ENCODE results near the gene C9orf43.
"Not testable (repeated sequence)": the region's sequence is repeated elsewhere in the genome, so short reads cannot be mapped to it uniquely, and the experiment has no call there.

Gene C9orf43

DNA sequence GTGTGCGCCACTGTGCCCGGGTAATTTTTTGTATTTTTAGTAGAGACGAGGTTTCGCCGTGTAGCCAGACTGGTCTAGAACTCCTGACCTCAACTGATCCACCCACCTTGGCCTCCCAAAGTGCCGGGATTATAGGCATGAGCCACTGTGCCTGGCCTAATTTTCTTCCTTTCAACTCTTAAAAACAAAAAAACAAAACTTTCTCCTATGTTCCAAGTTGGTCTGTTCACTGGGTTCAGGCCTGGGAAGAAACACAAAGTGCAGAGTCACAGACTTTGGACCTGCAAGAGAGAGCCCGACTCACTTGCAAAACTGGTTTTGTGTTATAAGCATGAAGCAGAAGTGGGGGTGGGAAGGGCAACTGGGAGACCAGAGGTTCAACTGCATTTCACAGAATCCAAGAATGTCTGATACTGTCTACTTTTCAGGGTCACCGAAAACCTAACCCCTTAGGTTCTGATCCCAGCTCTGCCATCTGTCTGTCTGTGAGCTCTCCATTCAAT is 28.6 kb upstream of the C9orf43 start:
- no peak for DNase-seq (ENCODE audit: low read depth)

- DNase-seq (ENCODE audit: low read depth) = no peak
Measured at GRCh38 chr9:113386571-113387393, 23.8 kb upstream of the C9orf43 start.

DNA sequence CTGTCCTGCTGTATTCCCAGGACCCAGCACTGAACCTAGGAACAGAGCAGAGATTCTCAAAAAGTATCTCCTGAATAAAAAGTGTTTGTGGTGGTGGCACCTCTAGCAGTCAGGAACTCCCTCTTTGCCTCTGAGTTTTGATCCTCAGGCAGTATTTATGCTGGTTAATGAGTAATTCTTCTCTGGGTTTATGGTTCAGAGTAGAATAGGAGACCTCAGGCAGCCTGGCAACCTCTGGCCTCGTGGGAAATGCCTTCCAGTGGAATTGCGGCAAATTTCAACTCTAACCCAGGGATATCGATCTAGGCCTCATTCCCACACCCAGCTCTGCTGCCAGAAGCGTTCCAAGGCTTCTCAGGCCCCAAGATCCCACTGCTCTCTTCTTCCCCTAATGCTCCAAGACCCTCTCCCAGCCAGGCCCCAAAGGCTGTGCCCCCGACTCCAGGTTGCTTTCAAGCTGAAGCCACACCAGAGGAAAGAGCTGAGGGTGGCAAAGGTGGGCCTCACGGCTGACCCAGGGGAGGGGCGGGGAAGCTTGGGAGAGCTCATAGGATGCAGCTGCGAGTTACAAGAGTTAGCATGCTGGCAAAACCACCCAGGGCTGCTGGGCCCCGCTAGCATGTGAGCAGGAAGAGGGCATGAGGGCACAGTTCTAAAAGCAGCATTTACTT is 22.9 kb upstream of the C9orf43 start:
- no peak for DNase-seq (ENCODE audit: low read depth)

DNA sequence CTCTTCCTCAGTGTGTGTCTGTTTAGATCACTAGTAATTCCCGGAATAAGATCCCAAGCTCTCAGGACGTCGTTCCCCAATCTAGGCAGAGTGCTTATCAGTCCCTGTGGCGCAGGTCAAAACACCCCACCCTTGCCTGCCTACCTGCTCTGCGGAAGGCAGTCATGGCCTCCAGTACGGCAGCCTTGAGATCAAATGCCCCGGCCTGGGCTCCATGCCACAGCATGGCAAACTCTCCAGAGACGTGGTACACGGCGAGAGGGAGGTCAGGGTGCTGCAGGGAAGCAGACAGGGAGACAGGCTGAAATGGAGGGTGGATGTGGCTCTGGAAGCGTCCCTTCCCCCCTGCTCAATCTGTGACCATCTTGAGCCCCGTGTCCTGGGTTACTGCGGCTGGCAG is 21.7 kb upstream of the C9orf43 start:
- no peak for DNase-seq (ENCODE audit: low read depth)

DNA sequence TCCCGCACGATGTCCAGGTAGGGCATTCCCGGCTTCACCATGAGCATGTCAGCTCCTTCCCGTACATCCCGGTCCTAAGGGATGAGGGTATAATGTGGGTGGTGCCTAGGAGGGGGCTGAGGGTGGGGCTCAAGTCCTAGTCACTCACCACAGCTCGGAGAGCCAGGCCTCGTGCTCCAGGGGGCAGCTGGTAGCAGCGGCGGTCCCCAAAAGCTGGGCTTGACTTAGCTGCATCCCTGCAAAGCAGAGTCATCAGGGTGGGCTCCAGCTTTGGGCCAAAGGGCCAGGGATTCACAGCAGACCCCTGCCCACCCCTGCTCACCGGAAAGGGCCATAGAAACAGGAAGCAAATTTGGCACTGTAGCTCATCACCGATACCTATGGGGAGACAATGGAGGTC is 21.1 kb upstream of the C9orf43 start:
- DNase-seq (ENCODE audit: low read depth) = no peak

GRCh38 chr9:113390192-113390960 is 20.2 kb upstream of the C9orf43 start:
- DNase-seq (ENCODE audit: low read depth) = no peak

- no peak for DNase-seq (ENCODE audit: low read depth)
Measured at GRCh38 chr9:113391917-113392316, 18.6 kb upstream of the C9orf43 start.

- no peak for DNase-seq (ENCODE audit: low read depth)
Measured at GRCh38 chr9:113393281-113393680, 17.3 kb upstream of the C9orf43 start.

DNA sequence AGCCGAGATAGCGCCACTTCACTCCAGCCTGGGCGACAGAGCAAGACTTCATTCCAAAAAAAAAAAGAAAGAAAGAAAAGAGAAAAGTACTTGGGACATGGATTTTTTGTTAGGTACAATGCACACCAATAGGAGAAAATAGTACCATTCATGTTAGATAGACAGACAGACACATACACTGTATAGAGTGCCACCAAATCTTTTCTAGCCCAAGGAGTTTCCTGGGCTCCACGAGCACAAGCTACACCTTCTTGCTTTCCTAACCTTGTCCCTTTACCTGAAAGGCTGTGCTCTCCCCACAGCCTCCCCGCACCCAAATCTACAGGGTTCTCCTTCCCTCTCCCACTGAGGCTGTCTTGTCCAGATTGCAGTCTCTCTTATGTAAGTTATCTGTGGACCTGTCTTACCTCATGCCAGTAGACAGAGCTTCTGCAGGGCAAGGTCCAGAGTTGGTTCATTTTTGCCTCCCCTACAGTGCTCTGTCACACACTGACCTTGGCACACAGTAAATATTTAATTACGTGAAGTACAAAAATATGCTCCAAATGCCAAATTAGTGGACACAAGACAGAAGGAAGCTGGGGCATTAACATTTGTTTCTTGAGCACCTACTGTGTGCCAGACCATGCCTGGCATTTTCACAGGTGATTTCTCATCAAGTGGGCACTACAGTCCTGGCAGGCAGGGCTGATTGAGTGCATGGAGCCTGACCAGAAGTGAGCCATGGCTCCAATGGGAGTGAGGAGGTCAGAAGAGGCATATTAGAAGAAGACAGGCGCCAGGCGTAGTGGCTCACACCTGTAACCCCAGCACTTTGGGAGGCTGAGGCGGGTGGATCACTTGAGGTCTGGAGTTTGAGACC is 15.3 kb upstream of the C9orf43 start:
- DNase-seq (ENCODE audit: low read depth) = no peak

DNA sequence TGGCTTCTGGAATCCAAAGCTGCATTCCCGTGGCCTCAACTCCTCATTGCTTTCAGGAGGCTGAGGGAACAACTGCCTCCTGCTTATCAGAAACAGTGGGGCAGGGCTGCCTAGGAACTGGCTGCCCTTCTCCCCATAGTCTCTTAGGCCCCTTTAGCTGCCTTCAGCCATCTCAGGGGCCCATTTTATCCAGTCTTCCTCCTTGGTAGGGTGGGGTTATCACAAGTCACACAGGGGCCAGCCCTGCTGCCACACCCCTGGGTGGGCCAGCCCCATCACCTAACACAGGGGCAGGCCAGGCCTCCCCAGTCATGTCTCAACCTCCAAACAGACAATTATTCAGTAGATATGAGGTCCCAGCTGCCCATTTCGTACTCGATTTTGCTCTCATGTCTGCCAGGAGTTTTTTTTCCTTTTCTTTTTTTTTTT is 13.3 kb upstream of the C9orf43 start:
- DNase-seq (ENCODE audit: low read depth) = no peak

DNA sequence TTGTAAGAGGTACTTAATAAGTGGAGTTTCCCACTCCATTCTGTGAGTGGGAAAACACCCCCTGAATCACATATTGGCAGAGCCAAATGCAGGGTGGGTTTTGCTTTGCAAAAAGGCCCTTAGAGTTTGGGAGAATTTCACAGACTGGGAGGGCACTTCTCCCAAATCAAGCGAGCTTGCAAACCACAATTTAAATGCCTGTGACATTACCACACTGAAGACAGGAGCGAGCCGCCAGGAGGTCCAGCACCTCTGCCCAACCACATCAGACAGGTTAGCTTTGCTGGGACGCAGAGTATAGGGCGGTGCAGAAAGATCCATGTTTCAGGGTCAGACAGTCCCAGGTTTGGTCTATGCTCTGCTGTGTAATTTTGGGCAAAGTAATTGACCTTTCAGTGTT is 11.8 kb upstream of the C9orf43 start:
- DNase-seq (ENCODE audit: low read depth) = peak; percentile 31

- DNase-seq (ENCODE audit: low read depth) = no peak
Measured at GRCh38 chr9:113399646-113400200, 10.8 kb upstream of the C9orf43 start.

DNA sequence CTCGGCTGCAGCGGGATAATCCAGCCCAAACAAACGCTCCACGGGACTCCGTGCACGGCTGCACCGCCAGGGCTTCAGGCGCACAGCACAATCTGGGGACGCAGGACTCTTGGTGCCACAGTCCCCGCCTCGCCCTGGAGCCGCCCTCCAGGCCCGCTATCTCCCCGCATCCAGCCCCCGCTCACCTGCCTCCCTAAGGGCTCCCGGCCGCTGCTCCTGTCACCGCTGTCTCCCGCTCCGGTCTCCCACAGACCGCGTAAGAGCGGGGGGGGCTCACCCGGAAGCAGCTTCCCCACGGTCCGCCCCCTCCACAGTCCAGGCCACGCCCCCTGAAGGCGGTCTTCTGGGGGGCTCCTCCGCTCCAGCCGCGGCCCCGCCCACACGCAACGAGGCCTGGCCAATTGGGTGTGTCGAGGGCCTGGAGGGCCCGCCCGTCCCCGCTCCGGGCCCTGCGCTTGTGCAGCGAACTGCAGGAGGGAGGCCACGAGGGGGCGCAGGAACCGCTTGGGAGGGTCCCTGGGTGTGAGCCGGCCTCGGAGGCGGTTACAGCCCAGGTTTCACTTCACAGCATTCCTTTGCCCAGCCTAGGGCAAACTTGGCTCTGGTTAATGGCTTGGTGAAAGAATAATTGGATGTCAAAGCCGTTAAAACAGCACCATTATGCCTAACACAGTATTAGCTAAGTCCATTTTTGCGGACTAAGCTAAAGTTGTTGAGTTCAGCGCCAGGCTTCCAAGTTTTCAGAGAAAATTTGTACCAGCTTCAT is 9.3 kb upstream of the C9orf43 start, which contains the start of gene ALAD:
ALAD (minus strand) TSS at position 258 of the 766 bp plus-strand sequence. CDS start 7,725 bp downstream, outside the sequence.
- peak; percentile 99 for DNase-seq (ENCODE audit: low read depth)

- no peak for DNase-seq (ENCODE audit: low read depth)
Measured at GRCh38 chr9:113403646-113404045, 6.9 kb upstream of the C9orf43 start.

- DNase-seq (ENCODE audit: low read depth) = not testable (repeated sequence)
Measured at GRCh38 chr9:113406353-113406752, 4.2 kb upstream of the C9orf43 start.

- DNase-seq (ENCODE audit: low read depth) = peak; percentile 77
Measured at GRCh38 chr9:113406873-113407511, 3.6 kb upstream of the C9orf43 start.

DNA sequence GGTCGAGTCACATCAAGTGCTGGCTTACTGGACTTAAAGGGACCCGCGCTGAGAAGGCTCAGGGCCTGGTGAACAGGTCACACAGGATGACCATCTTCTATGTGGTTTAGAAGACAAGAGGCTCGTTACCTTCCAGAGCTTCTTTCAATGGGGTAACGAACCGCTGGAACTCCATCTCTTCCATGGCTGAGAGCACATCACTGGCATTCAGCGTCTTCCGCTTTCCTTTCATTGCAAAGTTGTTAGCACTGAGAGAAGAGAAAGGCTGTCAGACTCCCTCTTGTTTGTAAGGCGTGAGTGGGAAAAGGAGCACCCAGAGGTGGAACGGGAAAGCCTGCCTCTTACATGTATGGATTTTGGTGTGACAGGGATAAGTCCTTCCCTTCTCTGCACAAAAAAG is 1.1 kb upstream of the C9orf43 start:
- peak; percentile 36 for DNase-seq (ENCODE audit: low read depth)

DNA sequence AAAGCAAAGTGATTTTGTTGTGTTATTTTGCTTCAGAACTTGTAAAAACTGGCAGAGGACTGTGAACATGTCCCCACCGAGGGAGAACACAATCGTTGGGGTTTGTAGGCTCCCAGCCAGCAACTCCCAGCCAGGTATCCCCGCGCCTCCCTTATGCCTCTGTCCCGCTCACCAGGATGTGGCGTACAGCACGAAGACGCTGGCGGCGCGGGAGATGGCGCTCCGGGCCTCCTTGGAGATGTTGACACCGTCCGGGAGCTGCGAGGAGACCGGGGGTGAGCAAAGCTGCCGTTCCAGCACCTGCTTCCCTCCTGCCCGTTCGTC is 702 bp upstream of the C9orf43 start:
- DNase-seq (ENCODE audit: low read depth) = no peak

DNA sequence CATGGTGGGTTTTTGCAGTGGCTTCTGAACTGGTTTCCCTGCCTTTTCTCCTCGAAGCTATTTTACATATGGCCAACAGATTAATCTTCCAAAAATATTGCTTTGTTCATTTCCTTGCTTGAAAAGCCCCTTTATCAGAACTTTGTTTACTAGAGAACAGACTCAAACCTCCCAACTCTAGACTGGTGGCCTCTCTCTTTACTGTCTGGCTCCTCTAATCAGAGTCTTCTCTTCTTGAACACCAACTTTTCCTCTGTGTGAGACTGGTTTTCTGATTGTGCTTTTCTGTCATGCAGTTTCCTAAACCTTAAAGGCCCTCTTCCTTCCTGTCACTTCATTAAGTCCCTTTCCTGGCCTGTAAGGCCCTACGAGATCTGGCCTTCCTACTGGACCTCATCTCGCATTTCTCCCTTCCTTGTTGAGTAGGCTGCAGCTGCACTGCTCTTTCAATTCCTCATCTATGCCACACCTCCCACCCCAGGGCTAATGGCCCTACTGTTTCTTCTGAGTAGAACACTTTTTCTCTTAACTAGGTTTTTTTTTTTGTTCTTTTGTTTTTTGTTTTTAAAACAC is 5.7 kb downstream of the C9orf43 start:
- no peak for DNase-seq (ENCODE audit: low read depth)

DNA sequence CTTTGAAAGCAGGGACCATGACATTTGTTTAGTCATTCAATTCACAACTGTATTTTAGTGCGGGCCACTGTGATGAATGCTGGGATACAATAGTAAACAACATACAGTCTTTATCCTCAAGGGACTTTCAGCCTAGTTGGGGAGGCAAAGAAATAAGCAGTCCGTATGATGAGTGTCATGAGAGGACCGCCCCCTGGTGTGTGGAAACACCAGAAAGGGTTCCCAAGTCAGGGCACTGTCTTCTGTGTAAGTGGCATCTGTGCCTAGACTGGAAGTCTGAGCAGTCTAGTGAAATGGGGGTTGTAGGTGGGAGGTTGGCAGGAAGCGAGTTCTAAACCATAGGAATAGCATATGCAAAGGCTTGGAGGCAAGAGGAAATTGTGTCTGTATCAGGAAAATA is 6.8 kb downstream of the C9orf43 start:
- no peak for DNase-seq (ENCODE audit: low read depth)

Measured in ELR (cell line).